Measurements from ENCODE around the gene ADARB1.

DNA sequence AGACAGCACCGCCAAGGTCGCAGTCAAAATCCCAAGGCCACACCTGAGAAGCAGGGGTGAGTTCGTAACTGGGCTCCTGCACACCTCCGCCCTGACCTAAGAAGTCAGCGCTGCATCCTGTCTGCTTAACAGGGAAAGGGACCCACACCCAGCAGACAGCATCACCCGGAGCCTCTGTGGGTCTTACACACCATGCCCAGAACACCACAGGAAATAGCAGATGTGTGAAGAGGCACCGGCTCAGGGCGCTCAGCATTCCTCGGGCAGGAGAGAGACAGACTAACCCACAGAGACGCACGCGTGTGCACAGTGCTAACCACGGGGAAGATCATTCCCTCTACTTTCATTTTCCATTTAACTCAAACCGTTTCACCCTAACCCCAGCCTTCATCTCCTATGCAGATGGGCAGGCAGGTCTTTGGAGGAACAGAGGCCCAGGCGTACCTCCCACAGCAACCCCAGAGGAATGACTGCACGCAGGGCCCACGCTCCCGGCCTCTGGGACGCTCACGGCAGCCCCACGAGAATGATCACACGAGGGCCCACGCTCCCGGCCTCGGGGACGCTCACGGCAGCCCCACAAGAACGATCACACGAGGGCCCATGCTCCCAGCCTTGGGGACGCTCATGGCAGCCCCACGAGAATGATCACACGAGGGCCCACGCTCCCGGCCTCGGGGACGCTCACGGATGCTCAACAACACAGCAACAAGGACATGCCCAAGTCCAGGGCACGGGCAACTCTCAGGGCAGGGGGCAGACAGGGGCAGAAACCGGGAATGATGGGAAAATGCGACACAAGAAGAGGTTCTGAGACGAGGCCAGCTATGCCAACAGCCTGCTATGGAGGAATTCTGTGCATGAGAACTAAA is 192.4 kb downstream of the ADARB1 start:
- TF ChIP-seq, protein P1, sequence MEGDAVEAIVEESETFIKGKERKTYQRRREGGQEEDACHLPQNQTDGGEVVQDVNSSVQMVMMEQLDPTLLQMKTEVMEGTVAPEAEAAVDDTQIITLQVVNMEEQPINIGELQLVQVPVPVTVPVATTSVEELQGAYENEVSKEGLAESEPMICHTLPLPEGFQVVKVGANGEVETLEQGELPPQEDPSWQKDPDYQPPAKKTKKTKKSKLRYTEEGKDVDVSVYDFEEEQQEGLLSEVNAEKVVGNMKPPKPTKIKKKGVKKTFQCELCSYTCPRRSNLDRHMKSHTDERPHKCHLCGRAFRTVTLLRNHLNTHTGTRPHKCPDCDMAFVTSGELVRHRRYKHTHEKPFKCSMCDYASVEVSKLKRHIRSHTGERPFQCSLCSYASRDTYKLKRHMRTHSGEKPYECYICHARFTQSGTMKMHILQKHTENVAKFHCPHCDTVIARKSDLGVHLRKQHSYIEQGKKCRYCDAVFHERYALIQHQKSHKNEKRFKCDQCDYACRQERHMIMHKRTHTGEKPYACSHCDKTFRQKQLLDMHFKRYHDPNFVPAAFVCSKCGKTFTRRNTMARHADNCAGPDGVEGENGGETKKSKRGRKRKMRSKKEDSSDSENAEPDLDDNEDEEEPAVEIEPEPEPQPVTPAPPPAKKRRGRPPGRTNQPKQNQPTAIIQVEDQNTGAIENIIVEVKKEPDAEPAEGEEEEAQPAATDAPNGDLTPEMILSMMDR (IDR thresholded peaks at IDR 0.05): no peak
- no peak for TF ChIP-seq POLR2A (IDR thresholded peaks at IDR 0.05; ENCODE audit: low read depth)
- no peak for TF ChIP-seq POLR2AphosphoS5 (IDR thresholded peaks at IDR 0.05)
